Central memory CD8-positive, alpha-beta T cell (primary cell): ENCODE results near the gene GHRL.

ENCODE experiments used
- ATAC-seq: fragments of 150-1000 bp; cut with Tn5 transposase; replicated peaks from 2 replicates; pipeline ENCODE4 v1.10.0; 2022; ENCODE audit warnings: mild to moderate bottlenecking, moderate FRiP score, moderate number of reproducible peaks; ENCODE audit not compliant: poor library complexity, severe bottlenecking; ENCODE audit errors: extremely low read depth
- DNase-seq, 2 donors: peaks; one replicate each; pipeline ENCODE4 v3.0.0; 2021; ENCODE audit warnings: low spot score in 2 of 2
- H3K27ac Mint-ChIP-seq: one replicate; pipeline ENCODE4 v1.8.0; 2022; ENCODE audit warnings: low read depth, mild to moderate bottlenecking, moderate library complexity, mixed read lengths
- H3K27me3 Mint-ChIP-seq: one replicate; pipeline ENCODE4 v1.8.0; 2022; ENCODE audit warnings: mixed read lengths
- H3K36me3 Mint-ChIP-seq: one replicate; pipeline ENCODE4 v1.8.0; 2022; ENCODE audit warnings: mild to moderate bottlenecking, moderate library complexity, mixed read lengths; ENCODE audit not compliant: insufficient read depth
- H3K4me1 Mint-ChIP-seq: one replicate; pipeline ENCODE4 v1.8.0; 2022; ENCODE audit warnings: mixed read lengths
- H3K4me3 Mint-ChIP-seq: one replicate; pipeline ENCODE4 v1.8.0; 2022; ENCODE audit warnings: mild to moderate bottlenecking, moderate library complexity, mixed read lengths
- H3K9me3 Mint-ChIP-seq: one replicate; pipeline ENCODE4 v1.8.0; 2022; ENCODE audit warnings: mixed read lengths

The GHRL gene

DNA sequence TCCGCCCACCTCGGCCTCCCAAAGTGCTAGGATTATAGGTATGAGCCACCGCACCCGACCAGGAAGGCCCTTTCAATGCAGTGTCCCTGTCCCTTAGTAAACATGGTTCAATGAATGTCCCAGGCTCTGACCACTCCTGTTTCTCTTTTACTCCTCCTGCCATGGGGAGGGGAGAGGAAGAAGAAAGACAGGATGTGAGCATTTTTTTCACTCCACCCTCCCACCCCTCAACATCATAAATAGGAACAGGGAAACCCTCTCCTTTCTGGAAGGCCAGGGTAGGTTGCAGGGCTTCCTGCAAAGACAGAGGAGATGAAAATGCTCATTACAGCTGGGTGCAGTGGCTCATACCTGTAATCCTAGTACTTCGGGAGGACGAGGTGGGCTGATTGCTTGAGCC lies 51.9 kb downstream of the GHRL start:
- no peak overlapping the region for H3K27ac Mint-ChIP-seq
- no peak overlapping the region for H3K4me3 Mint-ChIP-seq
- peaks cover 5% of the 10 kb centered on the region for H3K9me3 Mint-ChIP-seq
- peaks cover 40% of the 10 kb centered on the region for H3K4me1 Mint-ChIP-seq
- H3K36me3 Mint-ChIP-seq = peaks cover 19% of the 10 kb centered on the region
- no peaks in the 10 kb centered on the region for H3K27me3 Mint-ChIP-seq
- no peak for DNase-seq
- no peak for ATAC-seq

GRCh38 chr3:10238345-10239183 lies 54.2 kb downstream of the GHRL start:
- H3K36me3 Mint-ChIP-seq = peaks cover 19% of the 10 kb centered on the region
- no peak for ATAC-seq

More at GRCh38 chr3:10238345-10239183, 54.2 kb downstream of the GHRL start:
- Mint-ChIP-seq H3K4me1 (peaks cover 40% of the 10 kb centered on the region), H3K9me3 (no peaks in the 10 kb centered on the region), H3K4me3 (no peak overlapping the region), H3K27ac (peak overlapping the region; percentile 72), H3K27me3 (no peaks in the 10 kb centered on the region)
- no peak for DNase-seq
